Measurements from ENCODE around the gene BACE1-AS.
"Not testable (repeated sequence)": the region's sequence is repeated elsewhere in the genome, so short reads cannot be mapped to it uniquely, and the experiment has no call there.

The BACE1-AS gene

DNA sequence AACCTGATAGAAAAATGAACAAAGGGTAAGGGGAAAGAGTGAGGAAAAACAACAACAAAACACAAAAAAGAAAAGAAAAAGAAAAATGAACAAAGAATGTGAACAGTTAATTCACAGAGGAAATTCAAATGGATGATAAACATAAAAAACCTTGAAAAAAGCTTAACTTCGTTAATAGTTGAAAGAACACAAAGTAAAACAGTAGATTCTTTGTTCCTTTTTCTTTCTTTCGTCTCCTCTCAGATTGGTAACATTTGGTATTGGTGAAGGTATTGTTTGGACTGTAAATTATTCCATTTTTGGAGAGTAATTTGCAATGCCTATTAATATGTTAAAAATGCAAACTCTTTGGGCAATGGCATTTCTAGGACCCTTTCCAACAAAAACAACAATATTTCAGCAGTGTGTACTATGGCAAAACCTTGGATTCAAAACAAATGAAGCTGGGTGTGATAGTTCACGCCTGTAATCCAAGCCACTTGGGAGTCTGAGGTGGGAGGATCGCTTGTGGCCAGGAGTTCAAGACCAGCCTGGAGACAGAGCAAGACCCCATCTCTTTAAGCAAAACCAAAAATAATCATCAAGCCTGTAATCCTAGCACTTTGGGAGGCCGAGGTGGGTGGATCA is 28.2 kb downstream of the BACE1-AS start:
- no peak for DNase-seq (ENCODE audit: low read depth, low spot score)

DNA sequence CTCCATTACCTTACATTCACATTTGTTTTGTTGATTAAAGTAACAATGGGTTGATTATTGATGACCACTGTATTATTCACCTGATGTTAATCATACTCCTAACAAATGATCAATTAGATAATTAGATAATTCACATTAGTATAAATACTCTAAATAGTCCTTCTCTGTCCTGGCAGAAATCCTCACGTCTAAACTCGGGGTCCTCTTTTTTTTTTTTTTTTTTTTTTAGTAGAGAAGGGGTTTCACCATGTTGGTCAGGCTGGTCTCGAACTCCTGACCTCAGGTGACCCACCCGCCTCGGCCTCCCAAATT is 36.1 kb downstream of the BACE1-AS start:
- DNase-seq (ENCODE audit: low read depth, low spot score), result not testable (repeated sequence)

GRCh38 chr11:117327567-117328374 is 36.6 kb downstream of the BACE1-AS start, which contains the start of gene CEP164:
Gene CEP164, plus strand, starts transcription at chr11:117327854. Its CDS starts 10,733 bp downstream, at chr11:117338587.
- DNase-seq (ENCODE audit: low read depth, low spot score), result peak; percentile 89

- DNase-seq (ENCODE audit: low read depth, low spot score), result no peak
These were observed 37.3 kb downstream of the BACE1-AS start for GRCh38 chr11:117328375-117329010.

DNA sequence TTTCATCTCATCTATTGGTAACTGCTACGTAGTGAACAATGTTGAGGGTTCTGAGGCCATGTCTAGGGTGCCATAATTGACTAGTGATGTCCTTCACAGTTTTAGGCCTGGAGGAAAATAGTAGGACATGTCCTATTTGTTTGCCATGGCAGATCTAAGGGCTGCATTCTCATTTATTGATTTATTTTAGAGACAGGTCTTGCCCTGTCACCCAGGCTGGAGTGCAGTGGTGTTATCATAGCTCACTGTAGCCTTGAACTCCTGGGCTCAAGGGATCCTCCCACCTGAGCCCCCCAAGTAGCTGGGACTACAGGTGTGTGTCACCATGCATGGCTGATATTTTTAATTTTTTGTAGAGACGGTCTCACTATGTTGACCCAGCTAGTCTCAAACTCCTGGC is 41.7 kb downstream of the BACE1-AS start:
- no peak for DNase-seq (ENCODE audit: low read depth, low spot score)

- DNase-seq (ENCODE audit: low read depth, low spot score), result no peak
These were observed 42.8 kb downstream of the BACE1-AS start for GRCh38 chr11:117333917-117334316.

GRCh38 chr11:117334896-117335295 is 43.8 kb downstream of the BACE1-AS start:
- DNase-seq (ENCODE audit: low read depth, low spot score), result no peak

GRCh38 chr11:117335399-117335798 is 44.3 kb downstream of the BACE1-AS start:
- DNase-seq (ENCODE audit: low read depth, low spot score), result no peak

- no peak for DNase-seq (ENCODE audit: low read depth, low spot score)
These were observed 45.9 kb downstream of the BACE1-AS start for GRCh38 chr11:117337076-117337475.

Measured in activated CD4-positive, CD25-positive, alpha-beta regulatory T cell treated with anti-CD3 and anti-CD28 coated beads, Interleukin-2, amount 50 U/mL, for 16 hours (primary cell).